Raji (cell line): ENCODE measurements around the gene SIRPA.

Experiments used
- POLR2A ChIP-seq: IDR thresholded peaks from 2 replicates; pipeline ENCODE4 v1.6.1; 2011; ENCODE audit warnings: low read depth, low read length, control low read depth; ENCODE audit not compliant: insufficient read depth

Gene SIRPA

GRCh38 chr20:1893721-1894470 is 1.3 kb upstream of the SIRPA start:
- no peak for TF ChIP-seq POLR2A

GRCh38 chr20:1894471-1894950 is 696 bp upstream of the SIRPA start:
- TF ChIP-seq POLR2A: no peak

DNA sequence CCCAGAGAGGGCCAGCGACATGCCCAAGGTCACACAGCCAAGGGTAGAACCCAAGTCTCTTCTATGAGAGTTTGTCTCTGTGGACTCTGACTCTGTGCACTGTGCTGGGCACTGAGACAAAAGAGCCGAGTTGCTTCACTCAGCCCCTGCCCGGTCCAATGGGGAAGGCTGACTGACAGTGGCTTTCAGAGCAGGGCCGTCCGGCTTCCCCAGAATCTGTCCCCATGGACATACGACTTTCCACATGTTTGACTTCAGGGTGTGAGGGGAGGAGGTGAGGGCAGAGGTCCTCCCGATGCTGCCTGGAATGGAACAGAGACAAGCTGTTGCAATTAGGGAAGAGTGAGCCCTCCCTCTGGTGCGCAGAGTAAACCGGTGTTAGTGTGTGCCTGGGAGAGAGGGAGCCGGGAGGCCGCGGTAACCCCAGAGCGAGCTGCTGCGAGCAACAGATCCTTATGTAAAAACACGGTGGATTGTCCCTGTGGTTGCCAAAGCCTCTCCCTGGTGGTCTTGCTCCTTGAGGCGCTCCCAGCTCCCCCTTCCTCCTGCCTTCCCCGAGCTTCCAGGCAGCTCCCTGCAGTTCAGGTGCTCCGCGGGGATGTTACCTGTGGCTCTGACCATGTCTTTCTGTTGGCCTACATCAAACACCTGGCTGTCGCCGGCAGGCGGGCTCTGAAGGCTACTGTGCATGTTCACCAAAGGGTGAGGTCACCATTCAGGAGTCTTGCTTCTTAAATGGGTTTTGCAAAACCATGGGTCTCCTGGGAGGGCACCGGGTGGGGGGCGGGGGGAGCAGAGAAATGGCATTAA is 672 bp downstream of the SIRPA start:
- no peak for TF ChIP-seq POLR2A

DNA sequence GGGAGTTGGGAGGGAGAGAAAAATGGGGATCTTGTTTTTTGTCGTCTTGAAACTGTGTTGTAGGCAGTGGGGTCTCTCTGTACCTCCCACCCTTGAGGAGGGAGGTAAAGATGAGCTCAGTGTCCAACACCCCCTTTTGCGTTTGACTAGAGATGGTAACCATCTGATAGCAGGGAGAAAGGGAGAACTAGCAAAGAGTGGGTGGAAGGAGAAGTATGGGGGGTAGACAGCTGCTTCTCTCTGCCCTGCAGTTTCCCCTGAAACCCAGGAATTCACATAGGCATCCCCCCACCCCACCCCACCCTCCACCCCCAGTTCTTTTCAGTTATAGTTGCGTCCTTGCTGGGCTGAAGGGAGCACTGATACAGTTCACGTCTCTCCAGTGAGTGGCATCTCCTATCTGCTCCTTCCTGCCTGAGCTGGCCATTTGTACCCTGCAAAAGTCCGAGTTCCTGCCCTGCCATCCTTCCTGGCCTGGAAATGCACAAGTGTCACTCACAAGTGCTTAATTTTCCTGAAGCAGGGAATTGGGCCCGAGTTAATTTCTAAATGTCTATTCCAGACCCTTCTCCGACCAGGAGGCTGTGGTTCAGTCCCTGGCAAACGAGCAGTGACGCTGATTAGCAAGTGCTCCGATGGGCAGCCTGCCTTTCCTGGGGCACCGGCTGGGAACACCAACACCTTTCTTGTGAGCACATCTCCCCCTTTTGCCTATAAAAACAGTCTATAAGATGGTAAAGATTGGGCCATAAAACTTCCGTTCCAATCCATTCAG is 1.5 kb downstream of the SIRPA start:
- no peak for TF ChIP-seq POLR2A

DNA sequence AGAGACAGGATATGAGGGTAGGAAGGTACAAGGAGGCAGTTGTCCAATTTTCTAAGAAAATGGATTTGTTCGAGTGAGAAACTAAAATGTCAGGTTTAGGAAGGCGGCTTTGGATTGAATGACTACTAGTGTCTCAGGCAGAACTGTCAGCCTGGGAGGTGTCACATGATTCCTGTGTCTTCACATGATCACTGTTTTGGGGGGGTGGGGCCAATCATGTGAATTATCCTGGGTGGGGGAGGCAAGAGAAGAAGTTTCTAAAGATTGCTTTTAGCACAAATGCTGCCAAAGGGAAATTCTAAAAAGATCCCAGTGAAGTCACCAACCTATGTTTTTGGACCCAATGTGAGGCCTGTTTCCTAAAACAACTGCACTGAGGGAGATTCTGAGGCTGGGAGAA is 2.3 kb downstream of the SIRPA start:
- TF ChIP-seq POLR2A: no peak

DNA sequence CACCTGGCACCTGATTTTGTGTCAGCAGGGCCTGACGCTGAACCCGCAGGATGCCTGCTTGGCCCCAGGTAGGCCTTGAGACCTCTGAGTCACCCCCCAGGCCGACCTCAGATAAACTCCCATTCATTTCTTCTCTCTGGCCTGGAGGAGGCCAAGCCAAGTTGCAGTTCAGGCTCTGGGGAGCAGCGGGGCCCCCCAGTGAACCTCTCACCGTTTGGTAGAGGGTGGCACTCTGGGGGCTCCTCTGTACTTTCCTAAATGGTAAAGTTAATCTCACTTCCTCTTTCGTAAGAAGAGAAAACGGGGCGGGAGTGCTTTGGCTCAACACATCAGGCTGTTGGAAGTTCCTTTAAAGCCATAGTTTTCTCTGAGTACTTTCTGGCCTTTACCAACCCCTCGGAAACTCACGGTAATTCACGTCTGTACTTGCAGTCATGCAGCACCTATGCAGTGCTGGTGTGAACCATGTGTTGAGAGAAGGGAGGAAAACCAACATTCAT is 2.8 kb downstream of the SIRPA start:
- TF ChIP-seq POLR2A: no peak

DNA sequence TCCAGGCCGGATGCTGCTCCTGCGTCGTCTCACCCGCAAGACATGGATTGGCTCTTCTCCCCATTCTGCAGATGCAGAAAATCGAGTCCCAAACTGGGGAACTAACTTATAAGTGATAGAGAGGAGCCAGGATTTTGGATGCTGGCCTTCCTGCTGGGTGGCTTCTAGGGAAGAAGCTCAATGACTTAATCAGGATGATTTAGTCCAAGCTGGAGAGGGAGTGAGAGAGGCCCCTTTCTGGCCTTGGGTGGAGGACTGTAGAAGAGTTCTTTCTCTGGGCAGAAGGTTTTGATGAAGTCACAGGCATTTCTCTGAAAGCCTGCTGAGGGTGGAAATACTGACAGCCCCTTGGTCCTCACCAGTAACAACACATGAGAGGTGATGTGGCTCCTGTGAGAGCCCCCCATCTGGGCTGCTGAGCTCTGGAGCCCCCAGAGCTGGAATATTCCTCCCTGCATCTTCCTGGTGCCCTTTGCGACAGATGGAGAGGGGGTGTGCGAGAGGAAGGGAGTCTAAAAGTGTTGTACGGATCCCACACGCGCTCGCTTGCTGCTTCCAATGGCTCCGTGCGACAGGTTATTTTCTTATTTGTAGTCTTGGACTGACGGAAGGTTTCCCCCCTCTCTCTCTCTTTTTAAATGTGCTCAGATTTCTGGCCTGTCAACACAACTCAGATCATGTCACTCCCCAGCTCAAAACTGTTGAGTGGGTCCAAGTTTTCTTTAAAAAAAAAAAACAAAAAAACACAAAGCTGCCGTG is 3.5 kb downstream of the SIRPA start:
- no peak for TF ChIP-seq POLR2A

DNA sequence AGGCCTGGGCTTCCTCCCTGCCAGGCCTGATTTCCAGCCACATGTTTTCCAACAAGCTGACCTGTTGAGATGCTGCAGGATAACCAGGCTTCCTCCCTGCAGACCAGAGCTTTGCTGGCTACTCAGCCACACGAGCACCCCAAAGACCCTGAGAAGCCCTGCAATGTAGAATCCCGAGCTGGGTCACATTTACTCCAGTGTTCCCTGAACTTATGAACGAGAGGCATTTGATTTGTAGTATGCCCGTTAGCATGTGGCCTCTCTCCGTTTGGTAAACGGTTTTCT is 4.0 kb downstream of the SIRPA start:
- TF ChIP-seq POLR2A: no peak

GRCh38 chr20:1900321-1900801 is 5.2 kb downstream of the SIRPA start:
- no peak for TF ChIP-seq POLR2A

DNA sequence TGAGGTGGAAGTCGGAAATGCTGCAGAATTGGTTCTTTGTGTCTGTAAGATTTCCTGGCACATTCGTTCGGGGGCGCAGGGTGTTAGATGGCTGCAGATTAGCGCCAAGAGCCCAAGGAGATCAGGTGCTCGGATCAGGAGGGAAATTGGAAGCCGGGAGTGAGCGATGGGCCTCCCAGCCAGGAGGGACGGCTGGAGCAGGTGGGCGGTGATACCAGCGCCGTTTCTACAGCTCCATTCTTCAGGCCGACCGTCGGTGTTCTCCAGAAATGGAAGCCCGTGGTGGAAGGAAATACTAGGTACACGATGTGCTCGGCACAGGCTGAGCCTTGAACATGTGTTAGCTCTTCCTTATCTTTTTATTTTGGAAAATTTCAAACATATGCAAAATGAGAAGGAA is 6.5 kb downstream of the SIRPA start:
- no peak for TF ChIP-seq POLR2A

DNA sequence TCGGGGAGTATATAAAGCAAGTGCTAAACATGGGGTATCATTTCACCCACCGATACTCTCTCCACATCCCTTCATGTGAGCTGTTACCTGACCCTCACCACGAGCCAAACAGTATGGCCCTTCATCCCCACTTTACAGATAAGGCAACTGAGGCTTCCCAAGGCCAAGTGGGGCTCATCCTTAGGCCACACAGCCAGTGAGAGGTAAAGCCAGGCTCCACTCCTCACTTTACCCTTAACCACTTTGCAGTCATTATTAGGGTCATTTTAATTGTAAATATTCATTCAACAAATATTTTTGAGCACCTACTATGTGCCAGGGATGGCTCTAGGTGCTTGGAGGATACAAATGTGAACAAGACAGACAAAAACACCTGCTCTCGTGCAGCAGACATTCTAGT is 7.0 kb downstream of the SIRPA start:
- no peak for TF ChIP-seq POLR2A

DNA sequence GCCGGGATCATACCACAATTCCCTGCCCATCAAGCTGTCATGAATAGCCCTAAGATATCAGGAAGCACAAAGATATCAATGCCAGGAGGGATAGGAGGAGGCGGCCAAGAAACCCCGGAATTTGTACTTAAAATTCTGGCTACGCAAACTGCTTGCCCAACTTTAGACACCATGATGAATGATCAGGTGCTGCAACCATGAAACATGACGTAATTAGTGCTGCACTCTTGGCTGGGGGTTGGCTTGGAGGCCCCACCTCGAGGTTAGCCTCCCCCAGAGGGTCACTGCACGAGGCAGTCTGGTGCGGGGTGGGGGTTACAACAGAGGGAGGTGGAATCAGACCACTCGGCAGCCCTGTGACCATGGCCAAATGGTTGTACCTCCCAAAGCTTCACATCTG is 8.9 kb downstream of the SIRPA start:
- TF ChIP-seq POLR2A: no peak

GRCh38 chr20:1905009-1905408 is 9.8 kb downstream of the SIRPA start:
- TF ChIP-seq POLR2A: no peak

DNA sequence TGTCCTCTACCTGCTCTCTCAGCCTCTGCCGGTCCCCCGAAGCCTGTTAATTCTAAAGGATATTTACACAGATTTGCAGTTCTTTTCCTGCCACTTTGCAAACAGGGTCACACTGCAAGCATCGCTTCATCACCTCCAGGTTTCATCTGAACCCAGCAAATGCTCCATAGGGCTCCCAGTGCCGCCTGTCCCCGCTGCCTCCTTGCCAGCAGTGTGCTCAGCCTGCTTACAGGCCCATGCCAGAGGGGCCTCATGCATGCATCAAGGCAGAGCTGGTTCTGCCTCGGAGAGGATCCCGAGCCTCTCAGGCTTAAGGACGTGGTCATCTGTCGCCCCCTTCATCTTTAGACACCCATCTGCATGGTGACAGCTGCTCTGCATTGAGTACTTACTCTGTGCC is 10.5 kb downstream of the SIRPA start:
- no peak for TF ChIP-seq POLR2A
